Measurements from ENCODE around the gene RINL.
"Not testable (repeated sequence)": the region's sequence is repeated elsewhere in the genome, so short reads cannot be mapped to it uniquely, and the experiment has no call there.

Gene RINL

GRCh38 chr19:38831142-38831605 is 46.9 kb downstream of the RINL start:
- DNase-seq, result peak; percentile 87

GRCh38 chr19:38830039-38830733 is 47.9 kb downstream of the RINL start:
- no peak for DNase-seq

GRCh38 chr19:38829203-38829602 is 48.9 kb downstream of the RINL start:
- peak; percentile 22 for DNase-seq

GRCh38 chr19:38826856-38827551 is 51.1 kb downstream of the RINL start:
- DNase-seq, result no peak

- not testable (repeated sequence) for DNase-seq
Observed at GRCh38 chr19:38825936-38826335, 52.1 kb downstream of the RINL start.

- not testable (repeated sequence) for DNase-seq
Observed at GRCh38 chr19:38821230-38821825, 56.7 kb downstream of the RINL start.

- DNase-seq, result no peak
Observed at GRCh38 chr19:38819231-38819920, 58.7 kb downstream of the RINL start.

Data from fibroblast of skin of right biceps (primary cell).